HL-60 (cell line): ENCODE results near the gene DLL1.

Source experiments
- DNase-seq, 2 experiments: peaks; one replicate each; pipeline ENCODE4 v3.0.0-alpha.2; 2010 to 2020; ENCODE audit warnings: low read depth in 1 of 2, low spot score in 1 of 2
- H3K27ac ChIP-seq: fragments of 250-450 bp; sonication (Bioruptor Pico); replicated peaks from 2 replicates; pipeline ENCODE4 v1.5.1; 2020; ENCODE audit warnings: mild to moderate bottlenecking, moderate library complexity
- H3K27me3 ChIP-seq: fragments of 250-450 bp; sonication (Bioruptor Pico); 2 replicates; pipeline ENCODE4 v1.5.1; 2021; ENCODE audit warnings: mild to moderate bottlenecking, moderate library complexity; ENCODE audit not compliant: insufficient read depth, poor library complexity, severe bottlenecking
- H3K4me3 ChIP-seq: replicated peaks from 2 replicates; pipeline ENCODE4 v1.5.1; 2011; ENCODE audit warnings: mild to moderate bottlenecking, control low read depth, low read length; ENCODE audit not compliant: insufficient read depth
- GABPA ChIP-seq: IDR thresholded peaks from 2 replicates; pipeline ENCODE4 v1.6.1; 2012; ENCODE audit warnings: low read depth
- POLR2AphosphoS5 ChIP-seq: IDR thresholded peaks from 2 replicates; pipeline ENCODE4 v1.6.1; 2012; ENCODE audit warnings: low read depth
- SPI1 ChIP-seq: IDR thresholded peaks from 2 replicates; pipeline ENCODE4 v1.6.1; 2012; ENCODE audit warnings: low read depth, mild to moderate bottlenecking, borderline replicate concordance
- TF ChIP-seq, protein P1 (sequence below): IDR thresholded peaks from one replicate; pipeline ENCODE4 v1.5.1; 2011; ENCODE audit warnings: low read length, control low read depth, inconsistent platforms; ENCODE audit not compliant: insufficient read depth
- TF ChIP-seq, protein P2 (sequence below): IDR thresholded peaks from 2 replicates; pipeline ENCODE4 v1.6.1; 2012; ENCODE audit warnings: low read depth; ENCODE audit not compliant: insufficient replicate concordance

Gene DLL1

DNA sequence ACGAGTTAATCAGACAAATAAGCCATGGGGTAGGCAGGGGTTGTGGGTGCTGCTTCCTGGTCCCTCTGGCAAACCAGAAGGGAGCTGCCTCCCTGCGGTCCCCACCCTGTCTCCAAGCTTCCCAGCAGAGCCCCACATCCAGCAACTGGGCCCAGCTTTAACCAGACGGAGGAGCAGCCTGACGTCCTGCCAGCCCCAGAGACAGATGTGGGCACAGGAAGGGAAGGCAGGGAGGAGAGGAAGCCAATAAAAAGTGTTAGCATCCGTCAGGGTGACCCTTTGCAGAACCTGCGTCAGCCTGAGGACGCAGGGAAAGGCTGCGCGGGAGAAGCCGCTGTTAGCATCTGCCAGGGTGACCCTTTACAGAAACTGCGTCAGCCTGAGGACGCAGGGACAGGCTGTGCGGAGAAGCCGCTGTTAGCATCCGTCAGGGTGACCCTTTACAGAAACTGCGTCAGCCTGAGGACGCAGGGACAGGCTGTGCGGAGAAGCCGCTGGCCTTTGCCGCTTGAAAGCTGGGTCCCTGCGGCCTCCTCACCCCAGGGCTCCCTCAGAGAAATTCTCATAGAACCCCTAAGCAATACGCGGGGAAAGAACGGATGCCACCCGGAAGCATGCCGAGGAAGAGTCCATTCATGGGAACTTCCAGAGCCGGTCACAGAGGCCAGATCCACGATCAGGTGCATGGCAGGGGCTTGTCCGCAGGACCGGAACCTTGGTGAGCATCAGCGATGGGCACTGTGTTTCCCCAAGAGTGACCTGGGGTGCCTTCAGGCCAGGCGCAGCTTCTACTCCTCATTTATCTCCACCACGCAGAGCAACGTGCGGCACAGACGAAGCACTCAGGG, 15.9 kb downstream of the DLL1 start:
- peaks cover 5% of the 10 kb centered on the region for H3K27me3 ChIP-seq

DNA sequence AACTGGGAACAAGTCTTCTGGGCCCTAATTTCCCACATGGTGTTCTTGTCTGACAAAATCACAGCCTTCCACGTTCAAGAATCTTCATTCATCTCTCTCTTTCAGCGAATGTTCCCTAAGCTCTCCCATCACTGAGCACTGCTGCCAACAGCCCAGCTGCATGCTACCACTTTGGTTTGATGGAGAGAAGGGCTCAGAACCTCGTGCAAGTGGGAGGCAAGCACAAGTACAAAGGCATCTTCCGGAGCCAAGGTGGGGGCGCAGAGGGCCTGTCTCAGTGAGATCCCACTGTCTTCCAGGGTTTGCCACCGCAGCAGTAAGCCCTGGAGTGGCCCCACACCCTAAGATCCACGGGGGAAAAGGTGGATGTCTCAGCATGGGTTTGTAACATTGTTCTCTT, 17.2 kb downstream of the DLL1 start:
- no peak overlapping the region for H3K4me3 ChIP-seq
- DNase-seq = no peak
- H3K27ac ChIP-seq = no peak overlapping the region
- TF ChIP-seq POLR2AphosphoS5 (no peak), GABPA (no peak), SPI1 (no peak)
- TF ChIP-seq, protein P1, sequence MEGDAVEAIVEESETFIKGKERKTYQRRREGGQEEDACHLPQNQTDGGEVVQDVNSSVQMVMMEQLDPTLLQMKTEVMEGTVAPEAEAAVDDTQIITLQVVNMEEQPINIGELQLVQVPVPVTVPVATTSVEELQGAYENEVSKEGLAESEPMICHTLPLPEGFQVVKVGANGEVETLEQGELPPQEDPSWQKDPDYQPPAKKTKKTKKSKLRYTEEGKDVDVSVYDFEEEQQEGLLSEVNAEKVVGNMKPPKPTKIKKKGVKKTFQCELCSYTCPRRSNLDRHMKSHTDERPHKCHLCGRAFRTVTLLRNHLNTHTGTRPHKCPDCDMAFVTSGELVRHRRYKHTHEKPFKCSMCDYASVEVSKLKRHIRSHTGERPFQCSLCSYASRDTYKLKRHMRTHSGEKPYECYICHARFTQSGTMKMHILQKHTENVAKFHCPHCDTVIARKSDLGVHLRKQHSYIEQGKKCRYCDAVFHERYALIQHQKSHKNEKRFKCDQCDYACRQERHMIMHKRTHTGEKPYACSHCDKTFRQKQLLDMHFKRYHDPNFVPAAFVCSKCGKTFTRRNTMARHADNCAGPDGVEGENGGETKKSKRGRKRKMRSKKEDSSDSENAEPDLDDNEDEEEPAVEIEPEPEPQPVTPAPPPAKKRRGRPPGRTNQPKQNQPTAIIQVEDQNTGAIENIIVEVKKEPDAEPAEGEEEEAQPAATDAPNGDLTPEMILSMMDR = no peak
- TF ChIP-seq, protein P2, sequence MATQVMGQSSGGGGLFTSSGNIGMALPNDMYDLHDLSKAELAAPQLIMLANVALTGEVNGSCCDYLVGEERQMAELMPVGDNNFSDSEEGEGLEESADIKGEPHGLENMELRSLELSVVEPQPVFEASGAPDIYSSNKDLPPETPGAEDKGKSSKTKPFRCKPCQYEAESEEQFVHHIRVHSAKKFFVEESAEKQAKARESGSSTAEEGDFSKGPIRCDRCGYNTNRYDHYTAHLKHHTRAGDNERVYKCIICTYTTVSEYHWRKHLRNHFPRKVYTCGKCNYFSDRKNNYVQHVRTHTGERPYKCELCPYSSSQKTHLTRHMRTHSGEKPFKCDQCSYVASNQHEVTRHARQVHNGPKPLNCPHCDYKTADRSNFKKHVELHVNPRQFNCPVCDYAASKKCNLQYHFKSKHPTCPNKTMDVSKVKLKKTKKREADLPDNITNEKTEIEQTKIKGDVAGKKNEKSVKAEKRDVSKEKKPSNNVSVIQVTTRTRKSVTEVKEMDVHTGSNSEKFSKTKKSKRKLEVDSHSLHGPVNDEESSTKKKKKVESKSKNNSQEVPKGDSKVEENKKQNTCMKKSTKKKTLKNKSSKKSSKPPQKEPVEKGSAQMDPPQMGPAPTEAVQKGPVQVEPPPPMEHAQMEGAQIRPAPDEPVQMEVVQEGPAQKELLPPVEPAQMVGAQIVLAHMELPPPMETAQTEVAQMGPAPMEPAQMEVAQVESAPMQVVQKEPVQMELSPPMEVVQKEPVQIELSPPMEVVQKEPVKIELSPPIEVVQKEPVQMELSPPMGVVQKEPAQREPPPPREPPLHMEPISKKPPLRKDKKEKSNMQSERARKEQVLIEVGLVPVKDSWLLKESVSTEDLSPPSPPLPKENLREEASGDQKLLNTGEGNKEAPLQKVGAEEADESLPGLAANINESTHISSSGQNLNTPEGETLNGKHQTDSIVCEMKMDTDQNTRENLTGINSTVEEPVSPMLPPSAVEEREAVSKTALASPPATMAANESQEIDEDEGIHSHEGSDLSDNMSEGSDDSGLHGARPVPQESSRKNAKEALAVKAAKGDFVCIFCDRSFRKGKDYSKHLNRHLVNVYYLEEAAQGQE = no peak
- peaks cover 5% of the 10 kb centered on the region for H3K27me3 ChIP-seq

More for the DNA sequence above, 15.9 kb downstream of the DLL1 start:
- no peak for DNase-seq
- no peak overlapping the region for H3K27ac ChIP-seq
- no peak overlapping the region for H3K4me3 ChIP-seq
- TF ChIP-seq, protein P2 = no peak
- no peak for TF ChIP-seq GABPA
- TF ChIP-seq, protein P1 = no peak

DNA sequence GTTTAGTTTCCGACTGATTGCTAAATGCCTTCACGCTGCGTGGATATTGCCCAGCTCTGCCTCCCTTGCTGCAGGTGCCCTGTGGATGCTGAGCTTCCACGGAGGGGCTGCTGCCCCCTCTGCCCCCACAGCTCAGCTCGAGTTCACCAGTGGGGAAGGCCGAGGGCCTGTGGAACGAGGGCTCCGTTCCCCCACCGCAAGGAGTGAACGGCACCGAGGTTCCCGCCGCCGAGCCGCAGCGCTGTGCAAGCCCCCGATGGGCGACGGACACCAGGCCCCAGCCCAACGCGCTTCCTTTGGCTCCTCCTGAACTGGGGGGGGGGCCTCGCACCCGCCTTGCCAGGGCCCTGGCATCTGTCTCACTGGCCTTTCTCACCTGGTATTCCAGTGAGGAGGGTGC, 17.7 kb downstream of the DLL1 start:
- Histone ChIP-seq H3K27ac (no peak overlapping the region), H3K4me3 (no peak overlapping the region), H3K27me3 (peaks cover 5% of the 10 kb centered on the region)
- DNase-seq = no peak
- no peak for TF ChIP-seq SPI1
- TF ChIP-seq, protein P2 = no peak
